Central memory CD8-positive, alpha-beta T cell (primary cell): ENCODE data around the gene SLC2A10.
"Not testable (repeated sequence)": the region's sequence is repeated elsewhere in the genome, so short reads cannot be mapped to it uniquely, and the experiment has no call there.

Experiments
- ATAC-seq: fragments of 150-1000 bp; cut with Tn5 transposase; replicated peaks from 2 replicates; pipeline ENCODE4 v1.10.0; 2022; ENCODE audit warnings: mild to moderate bottlenecking, moderate FRiP score, moderate number of reproducible peaks; ENCODE audit not compliant: poor library complexity, severe bottlenecking; ENCODE audit errors: extremely low read depth
- DNase-seq, 2 donors: peaks; one replicate each; pipeline ENCODE4 v3.0.0; 2021; ENCODE audit warnings: low spot score in 2 of 2
- H3K27ac Mint-ChIP-seq: one replicate; pipeline ENCODE4 v1.8.0; 2022; ENCODE audit warnings: low read depth, mild to moderate bottlenecking, moderate library complexity, mixed read lengths
- H3K27me3 Mint-ChIP-seq: one replicate; pipeline ENCODE4 v1.8.0; 2022; ENCODE audit warnings: mixed read lengths
- H3K36me3 Mint-ChIP-seq: one replicate; pipeline ENCODE4 v1.8.0; 2022; ENCODE audit warnings: mild to moderate bottlenecking, moderate library complexity, mixed read lengths; ENCODE audit not compliant: insufficient read depth
- H3K4me1 Mint-ChIP-seq: one replicate; pipeline ENCODE4 v1.8.0; 2022; ENCODE audit warnings: mixed read lengths
- H3K4me3 Mint-ChIP-seq: one replicate; pipeline ENCODE4 v1.8.0; 2022; ENCODE audit warnings: mild to moderate bottlenecking, moderate library complexity, mixed read lengths
- H3K9me3 Mint-ChIP-seq: one replicate; pipeline ENCODE4 v1.8.0; 2022; ENCODE audit warnings: mixed read lengths

The SLC2A10 gene

GRCh38 chr20:46673394-46674252, 35.8 kb upstream of the SLC2A10 start:
- Mint-ChIP-seq H3K27ac (no peak overlapping the region), H3K9me3 (peaks cover 11% of the 10 kb centered on the region), H3K27me3 (no peaks in the 10 kb centered on the region)

GRCh38 chr20:46674253-46675083, 35.0 kb upstream of the SLC2A10 start:
- ATAC-seq, result no peak
- Mint-ChIP-seq H3K27ac (no peak overlapping the region), H3K36me3 (no peaks in the 10 kb centered on the region), H3K4me3 (no peak overlapping the region), H3K4me1 (peaks cover 5% of the 10 kb centered on the region), H3K9me3 (peaks cover 11% of the 10 kb centered on the region), H3K27me3 (no peaks in the 10 kb centered on the region)
- DNase-seq, result no peak

More at GRCh38 chr20:46673394-46674252, 35.8 kb upstream of the SLC2A10 start:
- DNase-seq (no peak), ATAC-seq (no peak)
- H3K36me3 Mint-ChIP-seq, result no peaks in the 10 kb centered on the region
- no peak overlapping the region for H3K4me3 Mint-ChIP-seq
- peaks cover under 1% of the 10 kb centered on the region for H3K4me1 Mint-ChIP-seq

GRCh38 chr20:46676649-46677316, 32.7 kb upstream of the SLC2A10 start:
- not testable (repeated sequence) for H3K9me3 Mint-ChIP-seq, H3K27me3 Mint-ChIP-seq, ATAC-seq, H3K27ac Mint-ChIP-seq, H3K4me3 Mint-ChIP-seq, H3K36me3 Mint-ChIP-seq, DNase-seq
- H3K4me1 Mint-ChIP-seq, result peaks cover 19% of the 10 kb centered on the region

GRCh38 chr20:46677608-46678007, 31.8 kb upstream of the SLC2A10 start:
- Mint-ChIP-seq H3K4me3 (no peak overlapping the region), H3K9me3 (no peaks in the 10 kb centered on the region), H3K27ac (no peak overlapping the region), H3K27me3 (no peaks in the 10 kb centered on the region), H3K4me1 (peaks cover 20% of the 10 kb centered on the region), H3K36me3 (peaks cover 2% of the 10 kb centered on the region)
- ATAC-seq, result no peak
- DNase-seq, result no peak

- Mint-ChIP-seq H3K27me3 (no peaks in the 10 kb centered on the region), H3K36me3 (peaks cover 2% of the 10 kb centered on the region)
Observed at GRCh38 chr20:46678516-46678915, 30.9 kb upstream of the SLC2A10 start.

GRCh38 chr20:46680684-46681031, 28.8 kb upstream of the SLC2A10 start:
- no peak for ATAC-seq
- Mint-ChIP-seq H3K4me3 (no peak overlapping the region), H3K36me3 (peaks cover 6% of the 10 kb centered on the region), H3K9me3 (no peaks in the 10 kb centered on the region), H3K27me3 (no peaks in the 10 kb centered on the region), H3K4me1 (peaks cover 44% of the 10 kb centered on the region), H3K27ac (no peak overlapping the region)
- no peak for DNase-seq

More at GRCh38 chr20:46678516-46678915, 30.9 kb upstream of the SLC2A10 start:
- H3K9me3 Mint-ChIP-seq, result no peaks in the 10 kb centered on the region
- H3K27ac Mint-ChIP-seq, result no peak overlapping the region
- H3K4me1 Mint-ChIP-seq, result peaks cover 30% of the 10 kb centered on the region
- H3K4me3 Mint-ChIP-seq, result no peak overlapping the region
- DNase-seq (no peak), ATAC-seq (no peak)

GRCh38 chr20:46681032-46681854, 28.2 kb upstream of the SLC2A10 start:
- Mint-ChIP-seq H3K36me3 (peaks cover 10% of the 10 kb centered on the region), H3K4me3 (no peak overlapping the region), H3K27me3 (no peaks in the 10 kb centered on the region), H3K27ac (no peak overlapping the region), H3K9me3 (no peaks in the 10 kb centered on the region), H3K4me1 (peaks cover 50% of the 10 kb centered on the region)
- no peak for ATAC-seq
- peak; percentile 44 to 49 for DNase-seq

- ATAC-seq (no peak), DNase-seq (no peak)
- Mint-ChIP-seq H3K36me3 (peaks cover 15% of the 10 kb centered on the region), H3K4me1 (peaks cover 60% of the 10 kb centered on the region), H3K9me3 (no peaks in the 10 kb centered on the region), H3K4me3 (no peak overlapping the region), H3K27ac (no peak overlapping the region), H3K27me3 (no peaks in the 10 kb centered on the region)
Observed at GRCh38 chr20:46682063-46682821, 27.2 kb upstream of the SLC2A10 start.

GRCh38 chr20:46683011-46683667, 26.3 kb upstream of the SLC2A10 start:
- Mint-ChIP-seq H3K27ac (no peak overlapping the region), H3K4me3 (no peak overlapping the region), H3K9me3 (no peaks in the 10 kb centered on the region), H3K4me1 (peaks cover 69% of the 10 kb centered on the region), H3K36me3 (peaks cover 15% of the 10 kb centered on the region), H3K27me3 (no peaks in the 10 kb centered on the region)
- DNase-seq (no peak), ATAC-seq (no peak)

- no peak overlapping the region for H3K4me3 Mint-ChIP-seq
- H3K9me3 Mint-ChIP-seq, result no peaks in the 10 kb centered on the region
- H3K4me1 Mint-ChIP-seq, result peaks cover 73% of the 10 kb centered on the region
- no peak for DNase-seq
- H3K27ac Mint-ChIP-seq, result no peak overlapping the region
- no peaks in the 10 kb centered on the region for H3K27me3 Mint-ChIP-seq
- peaks cover 15% of the 10 kb centered on the region for H3K36me3 Mint-ChIP-seq
- no peak for ATAC-seq
Observed at GRCh38 chr20:46683668-46683938, 25.8 kb upstream of the SLC2A10 start.

GRCh38 chr20:46683939-46684750, 25.3 kb upstream of the SLC2A10 start:
- peaks cover 70% of the 10 kb centered on the region for H3K4me1 Mint-ChIP-seq
- no peak overlapping the region for H3K4me3 Mint-ChIP-seq
- H3K27me3 Mint-ChIP-seq, result no peaks in the 10 kb centered on the region
- no peak overlapping the region for H3K27ac Mint-ChIP-seq
- H3K9me3 Mint-ChIP-seq, result no peaks in the 10 kb centered on the region
- ATAC-seq (no peak), DNase-seq (no peak)
- peaks cover 17% of the 10 kb centered on the region for H3K36me3 Mint-ChIP-seq
